ENCODE measurements around the gene IL31.
"Not testable (repeated sequence)": the region's sequence is repeated elsewhere in the genome, so short reads cannot be mapped to it uniquely, and the experiment has no call there.

Gene IL31

GRCh38 chr12:122190842-122191668 lies 17.0 kb upstream of the IL31 start:
- DNase-seq, result peak; percentile 67 to 74

- DNase-seq, result no peak
Measured at GRCh38 chr12:122189626-122190475, 15.8 kb upstream of the IL31 start.

GRCh38 chr12:122187466-122187865 lies 13.4 kb upstream of the IL31 start:
- DNase-seq, result no peak

GRCh38 chr12:122185494-122186082 lies 11.6 kb upstream of the IL31 start:
- DNase-seq, result no peak

GRCh38 chr12:122185079-122185478 lies 11.1 kb upstream of the IL31 start:
- DNase-seq, result no peak

- DNase-seq, result peak in 1 of 2 donors; percentile 18
Measured at GRCh38 chr12:122184517-122184916, 10.5 kb upstream of the IL31 start.

- DNase-seq, result no peak
Measured at GRCh38 chr12:122183588-122183940, 9.5 kb upstream of the IL31 start.

GRCh38 chr12:122182887-122183587 lies 9.0 kb upstream of the IL31 start, which contains the start of gene LRRC43:
Gene LRRC43, plus strand, starts transcription at chr12:122183123. Its CDS starts 22 bp downstream, at chr12:122183145.
- peak in 1 of 2 donors; percentile 22 for DNase-seq

GRCh38 chr12:122176473-122176872 lies 2.5 kb upstream of the IL31 start:
- DNase-seq, result not testable (repeated sequence)

- DNase-seq, result no peak
Measured at GRCh38 chr12:122172262-122172939, 1.6 kb downstream of the IL31 start.

- DNase-seq, result no peak
Measured at GRCh38 chr12:122171399-122171798, 2.6 kb downstream of the IL31 start.

GRCh38 chr12:122168492-122168891 lies 5.5 kb downstream of the IL31 start:
- no peak for DNase-seq

- DNase-seq, result no peak
Measured at GRCh38 chr12:122167356-122167925, 6.6 kb downstream of the IL31 start.

- peak in 1 of 2 donors; percentile 30 for DNase-seq
Measured at GRCh38 chr12:122166422-122167349, 7.3 kb downstream of the IL31 start.

GRCh38 chr12:122162976-122163375 lies 11.0 kb downstream of the IL31 start:
- no peak for DNase-seq

GRCh38 chr12:122161682-122162081 lies 12.3 kb downstream of the IL31 start:
- DNase-seq, result peak; percentile 16 to 53

- DNase-seq, result no peak
Measured at GRCh38 chr12:122160761-122161160, 13.3 kb downstream of the IL31 start.

GRCh38 chr12:122159882-122160281 lies 14.1 kb downstream of the IL31 start:
- no peak for DNase-seq

GRCh38 chr12:122158700-122159285 lies 15.2 kb downstream of the IL31 start:
- DNase-seq, result no peak

- DNase-seq, result no peak
Measured at GRCh38 chr12:122155705-122156104, 18.3 kb downstream of the IL31 start.
